Natural killer cell treated with Interleukin-12 subunit alpha and Interleukin-12 subunit beta and Interleukin-15 and Interleukin-18, amount 100 ng/mL, for 72 hours (primary cell): ENCODE data around the gene IGF2BP1. TPM values are rescaled to one million over a fixed set of nuclear protein-coding genes. Genes with fewer than 3 reads are reported as not detected.
"Not testable (repeated sequence)": the region's sequence is repeated elsewhere in the genome, so short reads cannot be mapped to it uniquely, and the experiment has no call there.

Experiments used
- ATAC-seq, 2 donors: fragments of 150-1000 bp; cut with Tn5 transposase in 1 of 2; sonication (Bioruptor Pico), chemical (Tn5 transposase) in 1 of 2; 2 replicates each; pipeline ENCODE4 v1.10.0; 2021
- DNase-seq: peaks from one replicate; pipeline ENCODE4 v3.0.0; 2022; ENCODE audit warnings: low spot score
- H3K27ac Mint-ChIP-seq, 2 donors: 1 replicate in 1 of 2; 2 replicates in 1 of 2; pipeline ENCODE4 v1.8.0; 2022; ENCODE audit warnings: mixed read lengths in 2 of 2, mild to moderate bottlenecking in 1 of 2, moderate library complexity in 1 of 2
- H3K27me3 Mint-ChIP-seq, 2 donors: 1 replicate in 1 of 2; 2 replicates in 1 of 2; pipeline ENCODE4 v1.8.0; 2022; ENCODE audit warnings: mixed read lengths in 2 of 2
- H3K36me3 Mint-ChIP-seq: one replicate; pipeline ENCODE4 v1.8.0; 2022; ENCODE audit warnings: mixed read lengths
- H3K4me1 Mint-ChIP-seq, 2 donors: 1 replicate in 1 of 2; 2 replicates in 1 of 2; pipeline ENCODE4 v1.8.0; 2022; ENCODE audit warnings: low read depth in 2 of 2, mixed read lengths in 2 of 2, mild to moderate bottlenecking in 1 of 2
- H3K4me3 Mint-ChIP-seq: one replicate; pipeline ENCODE4 v1.8.0; 2022; ENCODE audit warnings: mixed read lengths
- H3K9me3 Mint-ChIP-seq: 2 replicates; pipeline ENCODE4 v1.8.0; 2022; ENCODE audit warnings: mixed read lengths
- total RNA-seq, 2 donors: library from RNA; stranded (reverse); gene quantifications; one replicate each; pipeline ENCODE4 v1.2.3, GENCODE V29; 2022

Gene IGF2BP1
- total RNA-seq, 2 donors from 2014 or later: 0.55 TPM; not detected in 1

DNA sequence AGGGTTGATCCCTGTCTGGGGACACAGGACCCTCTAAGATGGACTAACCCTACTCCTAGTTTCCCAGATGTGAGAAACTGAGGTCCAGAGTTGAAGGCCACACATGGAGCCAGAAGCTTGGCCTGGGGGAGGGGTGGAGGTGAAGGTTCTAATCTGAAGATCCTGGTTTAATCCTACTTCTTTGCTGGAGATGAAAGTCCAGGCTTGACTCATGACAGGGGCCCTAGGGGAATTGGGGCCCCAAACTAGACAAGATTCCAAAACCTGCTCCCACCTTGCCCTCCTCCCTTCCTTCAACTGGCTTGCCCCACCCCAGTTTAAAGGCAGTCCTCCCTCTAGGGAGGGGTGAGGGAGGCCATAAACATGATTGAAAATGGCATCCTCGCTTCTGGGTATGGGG lies 21.6 kb downstream of the IGF2BP1 start:
- Mint-ChIP-seq H3K4me1 (peaks cover 0 to 2% of the 10 kb centered on the region in 2 donors), H3K27ac (no peak overlapping the region), H3K27me3 (peaks cover 19% of the 10 kb centered on the region in 2 donors), H3K36me3 (no peaks in the 10 kb centered on the region), H3K4me3 (no peak overlapping the region), H3K9me3 (no peaks in the 10 kb centered on the region)
- no peak for ATAC-seq
- no peak for DNase-seq

- Mint-ChIP-seq H3K36me3 (no peaks in the 10 kb centered on the region), H3K27me3 (peaks cover 10 to 12% of the 10 kb centered on the region in 2 donors), H3K4me1 (no peaks in the 10 kb centered on the region), H3K9me3 (no peaks in the 10 kb centered on the region), H3K27ac (no peak overlapping the region), H3K4me3 (no peak overlapping the region)
- ATAC-seq (no peak), DNase-seq (no peak)
Measured at GRCh38 chr17:49020609-49021008, 23.4 kb downstream of the IGF2BP1 start.

DNA sequence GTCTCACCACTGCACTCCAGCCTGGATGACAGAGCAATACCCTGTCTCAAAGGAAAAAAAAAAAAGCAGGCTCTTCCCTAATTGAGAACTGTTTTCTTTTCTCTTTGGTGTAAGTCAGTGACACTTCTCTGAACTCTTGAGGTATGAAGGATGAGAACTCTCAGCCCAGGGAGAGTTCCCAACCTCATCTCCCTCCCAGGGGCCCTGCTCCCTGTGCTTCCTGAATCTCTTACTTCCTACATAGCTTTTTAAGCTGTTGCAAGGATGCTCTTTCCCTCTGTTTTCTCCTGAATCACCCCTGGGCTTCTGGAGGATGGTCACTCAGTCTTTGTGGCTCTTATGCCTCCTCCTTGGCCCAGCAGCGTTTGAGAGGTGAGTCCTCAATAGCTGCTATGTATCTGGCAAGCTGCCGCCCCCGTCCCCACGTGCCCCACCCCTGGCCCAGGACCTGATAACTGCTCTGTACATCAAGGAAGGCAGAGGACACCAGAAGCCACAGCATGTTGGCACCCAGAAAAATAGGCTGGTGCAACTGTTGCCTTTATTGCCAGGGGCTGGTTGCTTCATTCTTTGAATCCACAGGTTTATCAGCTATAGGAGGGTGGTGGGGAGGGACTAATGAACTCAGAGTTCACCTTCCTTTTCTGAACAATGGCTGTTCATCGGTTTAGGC lies 24.0 kb downstream of the IGF2BP1 start:
- DNase-seq: no peak
- no peak overlapping the region for H3K4me3 Mint-ChIP-seq
- peaks cover 3 to 6% of the 10 kb centered on the region in 2 donors for H3K27me3 Mint-ChIP-seq

GRCh38 chr17:49021768-49022103 lies 24.6 kb downstream of the IGF2BP1 start:
- Mint-ChIP-seq H3K27me3 (peaks cover 3 to 5% of the 10 kb centered on the region in 2 donors), H3K27ac (no peak overlapping the region), H3K36me3 (no peaks in the 10 kb centered on the region), H3K4me3 (no peak overlapping the region), H3K4me1 (no peaks in the 10 kb centered on the region), H3K9me3 (no peaks in the 10 kb centered on the region)
- DNase-seq (no peak), ATAC-seq (peak in 1 of 2 donors; percentile 45)

More for the DNA sequence above, 24.0 kb downstream of the IGF2BP1 start:
- ATAC-seq: peak in 1 of 2 donors; percentile 28
- H3K4me1 Mint-ChIP-seq: no peaks in the 10 kb centered on the region
- H3K36me3 Mint-ChIP-seq: no peaks in the 10 kb centered on the region
- H3K9me3 Mint-ChIP-seq: no peaks in the 10 kb centered on the region
- no peak overlapping the region for H3K27ac Mint-ChIP-seq

GRCh38 chr17:49022391-49022941 lies 25.3 kb downstream of the IGF2BP1 start:
- DNase-seq (no peak), ATAC-seq (no peak)
- H3K27me3 Mint-ChIP-seq: peaks cover 3 to 10% of the 10 kb centered on the region in 2 donors
- no peaks in the 10 kb centered on the region for H3K36me3 Mint-ChIP-seq
- no peak overlapping the region for H3K27ac Mint-ChIP-seq
- H3K4me1 Mint-ChIP-seq: no peaks in the 10 kb centered on the region
- no peak overlapping the region for H3K4me3 Mint-ChIP-seq
- H3K9me3 Mint-ChIP-seq: no peaks in the 10 kb centered on the region

DNA sequence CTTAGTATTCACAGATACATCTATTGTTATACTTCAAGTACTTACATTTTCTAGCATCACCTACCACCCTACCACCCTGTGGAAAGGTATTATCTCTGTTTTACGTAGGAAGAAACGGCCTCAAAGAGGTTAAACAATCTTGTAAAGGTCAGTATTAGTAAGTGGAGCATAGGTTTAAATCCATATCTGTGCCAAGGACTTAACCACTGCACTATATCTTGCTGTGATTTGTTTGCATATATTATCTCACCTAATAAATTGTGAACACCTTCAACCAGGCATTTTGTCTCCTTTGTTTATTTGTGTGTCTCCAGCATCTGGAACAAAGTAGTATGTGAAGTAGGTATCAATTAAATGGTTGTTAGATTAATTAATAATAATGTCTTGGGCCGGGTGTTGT lies 27.3 kb downstream of the IGF2BP1 start:
- H3K36me3 Mint-ChIP-seq: no peaks in the 10 kb centered on the region
- DNase-seq (no peak), ATAC-seq (no peak)
- H3K27me3 Mint-ChIP-seq: peaks cover 4 to 10% of the 10 kb centered on the region in 2 donors
- no peaks in the 10 kb centered on the region for H3K4me1 Mint-ChIP-seq
- H3K4me3 Mint-ChIP-seq: no peak overlapping the region
- no peaks in the 10 kb centered on the region for H3K9me3 Mint-ChIP-seq
- H3K27ac Mint-ChIP-seq: no peak overlapping the region

DNA sequence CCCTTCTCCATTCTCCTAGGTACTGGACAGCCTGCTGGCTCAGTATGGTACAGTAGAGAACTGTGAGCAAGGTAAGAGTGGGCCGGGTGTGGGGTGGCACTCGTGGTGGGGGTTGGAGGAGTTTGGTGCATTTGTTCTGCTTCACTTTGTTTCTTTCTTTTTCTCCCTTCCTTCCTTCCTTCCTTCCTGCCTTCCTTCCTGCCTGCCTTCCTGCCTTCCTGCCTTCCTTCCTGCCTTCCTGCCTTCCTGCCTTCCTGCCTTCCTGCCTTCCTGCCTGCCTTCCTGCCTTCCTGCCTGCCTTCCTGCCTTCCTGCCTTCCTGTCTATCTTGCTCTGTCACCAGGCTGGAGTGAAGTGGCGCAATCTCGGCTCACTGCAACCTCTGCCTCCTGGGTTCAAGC lies 29.3 kb downstream of the IGF2BP1 start:
- not testable (repeated sequence) for H3K36me3 Mint-ChIP-seq, H3K27ac Mint-ChIP-seq, H3K4me1 Mint-ChIP-seq, H3K9me3 Mint-ChIP-seq, H3K4me3 Mint-ChIP-seq, ATAC-seq, DNase-seq
- H3K27me3 Mint-ChIP-seq: peaks cover 4 to 10% of the 10 kb centered on the region in 2 donors

- Mint-ChIP-seq H3K27me3 (peaks cover 7 to 10% of the 10 kb centered on the region in 2 donors), H3K9me3 (no peaks in the 10 kb centered on the region), H3K36me3 (no peaks in the 10 kb centered on the region), H3K27ac (no peak overlapping the region), H3K4me1 (peaks cover 3 to 6% of the 10 kb centered on the region in 2 donors), H3K4me3 (no peak overlapping the region)
- ATAC-seq (no peak), DNase-seq (no peak)
Measured at GRCh38 chr17:49028271-49028670, 31.1 kb downstream of the IGF2BP1 start.

- peaks cover 3 to 6% of the 10 kb centered on the region in 2 donors for H3K4me1 Mint-ChIP-seq
- ATAC-seq: no peak
Measured at GRCh38 chr17:49029801-49030200, 32.6 kb downstream of the IGF2BP1 start.

DNA sequence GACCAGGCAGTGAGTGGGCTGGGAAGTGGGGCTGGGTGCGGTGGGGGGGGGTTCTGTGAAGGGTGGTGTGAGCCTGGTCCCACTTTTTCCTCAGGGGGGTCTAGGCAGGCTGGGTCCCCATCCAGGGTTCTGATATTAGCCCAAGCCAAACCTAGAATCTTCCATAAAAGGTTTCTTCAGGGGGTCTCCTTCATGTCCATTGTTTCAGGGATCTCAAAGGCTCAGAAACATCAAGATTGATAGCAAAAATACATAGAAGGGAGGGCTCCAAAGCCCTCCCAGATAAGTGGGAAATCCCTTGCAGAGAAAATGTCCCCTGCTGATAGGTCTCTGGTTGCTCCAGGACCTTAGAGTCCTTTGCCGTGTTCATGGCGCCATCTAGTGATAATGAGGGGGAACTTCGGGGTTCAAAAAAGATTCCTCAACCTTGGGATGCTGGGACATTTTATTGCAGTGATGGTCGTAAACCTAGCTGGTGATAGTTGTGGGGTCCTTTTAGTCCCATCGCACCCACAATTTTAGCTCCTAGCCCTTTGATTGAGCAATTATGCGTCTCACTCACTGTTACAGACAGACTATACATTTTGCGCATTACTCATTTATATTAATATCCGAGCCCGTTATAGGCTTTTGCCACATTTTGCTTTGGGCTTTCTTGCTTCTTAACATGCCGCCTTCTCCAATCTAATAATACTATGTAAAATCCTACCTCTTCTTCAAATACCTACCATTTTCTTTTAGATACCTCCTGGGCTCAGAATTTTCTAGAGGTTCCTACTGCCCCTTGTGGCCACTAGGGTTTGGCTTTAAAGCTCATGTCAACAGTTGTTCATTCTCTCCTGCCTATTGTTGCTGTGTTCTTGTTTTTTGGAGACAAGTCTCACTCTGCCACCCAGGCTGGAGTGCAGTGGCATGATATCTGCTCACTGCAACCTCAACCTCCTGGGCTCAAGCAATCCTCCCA lies 35.1 kb downstream of the IGF2BP1 start:
- H3K9me3 Mint-ChIP-seq: no peaks in the 10 kb centered on the region
- no peak overlapping the region for H3K27ac Mint-ChIP-seq
- DNase-seq: no peak
- no peaks in the 10 kb centered on the region for H3K36me3 Mint-ChIP-seq
- H3K4me1 Mint-ChIP-seq: peaks cover 3 to 6% of the 10 kb centered on the region in 2 donors
- no peak overlapping the region for H3K4me3 Mint-ChIP-seq
- H3K27me3 Mint-ChIP-seq: peaks cover under 1 to 7% of the 10 kb centered on the region in 2 donors
- ATAC-seq: peak; percentile 74 to 79

More at GRCh38 chr17:49029801-49030200, 32.6 kb downstream of the IGF2BP1 start:
- no peak overlapping the region for H3K27ac Mint-ChIP-seq
- peaks cover 7 to 10% of the 10 kb centered on the region in 2 donors for H3K27me3 Mint-ChIP-seq
- H3K4me3 Mint-ChIP-seq: no peak overlapping the region
- no peaks in the 10 kb centered on the region for H3K9me3 Mint-ChIP-seq
- no peak for DNase-seq
- no peaks in the 10 kb centered on the region for H3K36me3 Mint-ChIP-seq

DNA sequence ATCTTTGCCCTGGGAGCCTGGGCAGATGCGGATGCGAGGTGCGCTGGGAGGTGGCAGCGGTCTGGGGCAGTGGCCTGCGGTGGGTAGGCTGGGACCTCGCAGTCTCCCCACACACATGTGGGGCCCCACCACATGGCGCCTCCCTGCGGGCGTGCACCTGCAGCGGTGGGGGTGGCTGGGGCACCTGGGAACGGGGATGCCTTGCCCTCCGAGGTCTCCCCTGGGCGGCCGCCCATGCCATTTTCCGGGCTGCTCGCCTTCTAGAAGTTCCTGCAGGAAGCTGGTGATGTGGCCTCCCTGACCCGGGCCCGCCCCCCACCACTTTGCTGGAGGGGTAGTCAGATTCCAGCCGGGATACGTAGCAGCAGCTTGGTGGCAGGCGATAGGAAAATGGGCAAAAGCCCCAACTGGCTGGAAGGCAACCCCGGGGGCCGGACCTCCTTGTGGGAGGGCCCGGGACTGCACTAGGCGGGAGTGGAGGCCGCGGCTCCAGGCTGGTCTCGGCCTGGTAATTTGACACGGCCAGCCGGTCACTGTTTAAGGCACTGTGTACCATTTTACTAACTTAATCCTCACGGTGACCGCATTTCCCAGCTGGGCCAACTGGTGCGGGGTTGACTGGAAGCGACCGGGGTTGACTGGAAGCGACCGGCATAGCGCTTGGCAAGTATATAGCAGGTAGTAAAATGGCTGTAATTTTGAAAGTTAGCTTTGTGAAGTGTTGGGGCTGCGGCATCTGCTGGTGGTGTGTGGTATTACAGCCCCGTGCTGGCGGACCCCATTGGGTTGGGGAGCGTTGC lies 38.5 kb downstream of the IGF2BP1 start:
- no peaks in the 10 kb centered on the region for H3K36me3 Mint-ChIP-seq
- H3K4me3 Mint-ChIP-seq: no peak overlapping the region
- no peak overlapping the region for H3K27ac Mint-ChIP-seq
- ATAC-seq (no peak), DNase-seq (no peak)
- peaks cover 0 to 3% of the 10 kb centered on the region in 2 donors for H3K27me3 Mint-ChIP-seq
- no peaks in the 10 kb centered on the region for H3K9me3 Mint-ChIP-seq
- peaks cover 3 to 6% of the 10 kb centered on the region in 2 donors for H3K4me1 Mint-ChIP-seq

DNA sequence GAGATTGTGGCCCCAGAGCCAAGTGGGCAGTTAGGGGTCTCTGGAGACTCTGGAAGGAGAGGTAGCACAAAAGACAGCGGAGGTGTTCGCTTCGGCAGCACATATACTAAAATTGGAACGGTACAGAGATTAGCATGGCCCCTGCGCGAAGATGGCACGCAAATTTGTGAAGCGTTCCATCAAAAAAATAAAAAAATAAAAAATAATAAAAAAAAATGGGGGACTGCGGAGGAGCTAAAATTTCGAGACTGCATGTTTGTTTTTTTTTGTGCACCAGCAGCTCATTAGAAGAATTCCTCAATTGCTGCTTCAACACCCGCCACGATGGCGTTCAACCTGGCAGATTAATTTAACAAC lies 39.1 kb downstream of the IGF2BP1 start:
- Mint-ChIP-seq H3K4me3 (no peak overlapping the region), H3K4me1 (peaks cover 3 to 6% of the 10 kb centered on the region in 2 donors), H3K36me3 (no peaks in the 10 kb centered on the region), H3K9me3 (no peaks in the 10 kb centered on the region), H3K27ac (no peak overlapping the region), H3K27me3 (peaks cover 0 to 3% of the 10 kb centered on the region in 2 donors)
- ATAC-seq (no peak), DNase-seq (no peak)

DNA sequence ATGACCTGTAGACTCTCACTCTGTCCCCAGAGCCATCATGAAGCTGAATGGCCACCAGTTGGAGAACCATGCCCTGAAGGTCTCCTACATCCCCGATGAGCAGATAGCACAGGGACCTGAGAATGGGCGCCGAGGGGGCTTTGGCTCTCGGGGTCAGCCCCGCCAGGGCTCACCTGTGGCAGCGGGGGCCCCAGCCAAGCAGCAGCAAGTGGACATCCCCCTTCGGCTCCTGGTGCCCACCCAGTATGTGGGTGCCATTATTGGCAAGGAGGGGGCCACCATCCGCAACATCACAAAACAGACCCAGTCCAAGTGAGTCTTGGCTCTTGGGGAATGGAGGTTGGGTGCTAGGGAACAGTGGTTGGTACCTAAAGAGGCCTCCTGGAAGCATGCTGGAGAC lies 41.0 kb downstream of the IGF2BP1 start:
- no peaks in the 10 kb centered on the region for H3K9me3 Mint-ChIP-seq
- no peak for DNase-seq

More for the DNA sequence above, 41.0 kb downstream of the IGF2BP1 start:
- Mint-ChIP-seq H3K36me3 (no peaks in the 10 kb centered on the region), H3K27me3 (no peaks in the 10 kb centered on the region), H3K4me1 (no peaks in the 10 kb centered on the region), H3K27ac (no peak overlapping the region), H3K4me3 (no peak overlapping the region)
- ATAC-seq: no peak
